SK-N-SH treated with all-trans-retinoic acid at 6 μM for 48 hours (cell line): ENCODE measurements around the gene STRBP.

Experiments used
- ARNTL ChIP-seq: fragments of 450-650 bp; formaldehyde crosslinking; IDR thresholded peaks from 2 replicates; pipeline ENCODE4 v1.5.0; 2020; ENCODE audit warnings: low read depth, mild to moderate bottlenecking, moderate library complexity, borderline replicate concordance
- BACH2 ChIP-seq: fragments of 250-450 bp; sonication (Bioruptor Pico); IDR thresholded peaks from 2 replicates; pipeline ENCODE4 v1.9.0; 2021; ENCODE audit warnings: mild to moderate bottlenecking, borderline replicate concordance
- CSDC2 ChIP-seq: fragments of 250-450 bp; sonication (Bioruptor Pico); IDR thresholded peaks from 2 replicates; pipeline ENCODE4 v1.5.0; 2020; ENCODE audit warnings: mild to moderate bottlenecking, moderate library complexity
- ESRRG ChIP-seq: fragments of 250-450 bp; sonication (Bioruptor Pico); IDR thresholded peaks from 2 replicates; pipeline ENCODE4 v1.6.1; 2021; ENCODE audit warnings: mild to moderate bottlenecking
- POU6F1 ChIP-seq: fragments of 250-450 bp; sonication (Bioruptor Pico); IDR thresholded peaks from 2 replicates; pipeline ENCODE4 v1.8.0; 2021; ENCODE audit warnings: low read depth, mild to moderate bottlenecking, moderate library complexity, borderline replicate concordance
- TOX ChIP-seq: fragments of 250-450 bp; sonication (Bioruptor Pico); IDR thresholded peaks from 2 replicates; pipeline ENCODE4 v1.8.0; 2021; ENCODE audit warnings: mild to moderate bottlenecking, moderate library complexity, borderline replicate concordance
- TSHZ2 ChIP-seq: fragments of 250-450 bp; sonication (Bioruptor Pico); IDR thresholded peaks from 2 replicates; pipeline ENCODE4 v1.5.0; 2020; ENCODE audit warnings: mild to moderate bottlenecking, moderate library complexity
- TF ChIP-seq, protein P1 (sequence below): fragments of 250-450 bp; sonication (Bioruptor Pico); IDR thresholded peaks from 2 replicates; pipeline ENCODE4 v1.8.0; 2020; ENCODE audit warnings: mild to moderate bottlenecking, moderate library complexity, borderline replicate concordance

DNA sequence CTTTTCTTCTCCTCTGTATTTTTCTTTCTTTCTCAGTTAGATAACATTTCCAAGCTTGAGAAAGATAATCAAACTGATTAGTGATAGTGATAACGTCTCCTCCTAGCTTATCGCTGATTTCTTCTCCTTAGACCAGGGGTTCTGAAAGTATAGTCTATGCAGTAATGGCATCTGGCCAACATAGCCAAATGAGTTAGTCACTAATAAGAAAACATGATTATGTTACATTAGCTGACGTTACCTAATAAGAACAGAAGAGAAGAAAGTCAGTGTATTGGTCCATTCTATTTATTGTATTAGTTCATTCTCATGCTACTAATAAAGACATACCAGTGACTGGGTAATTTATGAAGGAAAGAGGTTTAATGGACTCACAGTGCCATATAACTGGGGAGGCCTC lies 111.2 kb downstream of the STRBP start:
- TF ChIP-seq ESRRG (no peak), BACH2 (no peak), TOX (CRISPR knock-in tag) (no peak), CSDC2 (CRISPR knock-in tag) (no peak), TSHZ2 (no peak), ARNTL (no peak), POU6F1 (CRISPR knock-in tag) (no peak)
- TF ChIP-seq, protein P1, sequence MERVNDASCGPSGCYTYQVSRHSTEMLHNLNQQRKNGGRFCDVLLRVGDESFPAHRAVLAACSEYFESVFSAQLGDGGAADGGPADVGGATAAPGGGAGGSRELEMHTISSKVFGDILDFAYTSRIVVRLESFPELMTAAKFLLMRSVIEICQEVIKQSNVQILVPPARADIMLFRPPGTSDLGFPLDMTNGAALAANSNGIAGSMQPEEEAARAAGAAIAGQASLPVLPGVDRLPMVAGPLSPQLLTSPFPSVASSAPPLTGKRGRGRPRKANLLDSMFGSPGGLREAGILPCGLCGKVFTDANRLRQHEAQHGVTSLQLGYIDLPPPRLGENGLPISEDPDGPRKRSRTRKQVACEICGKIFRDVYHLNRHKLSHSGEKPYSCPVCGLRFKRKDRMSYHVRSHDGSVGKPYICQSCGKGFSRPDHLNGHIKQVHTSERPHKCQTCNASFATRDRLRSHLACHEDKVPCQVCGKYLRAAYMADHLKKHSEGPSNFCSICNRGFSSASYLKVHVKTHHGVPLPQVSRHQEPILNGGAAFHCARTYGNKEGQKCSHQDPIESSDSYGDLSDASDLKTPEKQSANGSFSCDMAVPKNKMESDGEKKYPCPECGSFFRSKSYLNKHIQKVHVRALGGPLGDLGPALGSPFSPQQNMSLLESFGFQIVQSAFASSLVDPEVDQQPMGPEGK (CRISPR knock-in tag): no peak
